HepG2 (cell line): ENCODE data around the gene ATP5PB. TPM values are rescaled to one million over a fixed set of nuclear protein-coding genes. Genes with fewer than 3 reads are reported as not detected.

Experiments used
- ATAC-seq: fragments of 200-7000 bp; cut with Tn5 transposase; 3 replicates; pipeline ENCODE4 v1.9.1; 2020; ENCODE audit warnings: mild to moderate bottlenecking, moderate library complexity
- Bru-seq: library from RNA; stranded (reverse); fragments of 400-500 nt; gene quantifications from one replicate; lab custom pipeline; 2021; lab: Mats Ljungman, UMichigan
- BruChase-seq, 2 experiments: library from RNA; stranded (reverse); fragments of 400-500 nt; gene quantifications; one replicate each; lab custom pipeline; 2021; lab: Mats Ljungman, UMichigan
- BruUV-seq: library from RNA; stranded (reverse); fragments of 400-500 nt; replicated peaks from 2 replicates; lab custom pipeline; 2021; lab: Mats Ljungman, UMichigan
- CTCF ChIA-PET: fragments of 300-600 bp; formaldehyde crosslinking; extraction: SDS; loops from one replicate; lab custom pipeline; 2021; ENCODE audit warnings: low total read pairs, inconsistent platforms, low intra/inter-chr PET ratio; lab: Yijun Ruan, JAX
- POLR2A ChIA-PET: fragments of 350-600 bp; sonication (Branson Sonifier 250); formaldehyde crosslinking; loops from one replicate; lab custom pipeline; 2020; ENCODE audit warnings: antibody characterized with exemption, inconsistent platforms; lab: Yijun Ruan, JAX
- DNase-seq: peaks from one replicate; pipeline ENCODE4 v3.0.0-alpha.2; 2015; ENCODE audit warnings: low spot score
- FAIRE-seq: peaks from 3 replicates; lab custom pipeline; 2011; peaks lifted over from hg19 to GRCh38; lab: Jason Lieb, UNC
- H2AFZ ChIP-seq: one replicate; pipeline ENCODE4 v1.6.1; 2011; ENCODE audit warnings: low read length, inconsistent platforms
- H3K27ac ChIP-seq: fragments of 300-600 bp; 3 replicates; pipeline ENCODE4 v1.8.0; 2011; ENCODE audit warnings: mixed run types, mild to moderate bottlenecking, mixed read lengths, low read length, inconsistent platforms; ENCODE audit not compliant: insufficient read depth; ENCODE audit errors: extremely low read length
- H3K27me3 ChIP-seq, 2 experiments: fragments of 200-600 bp in 1 of 2; 2 replicates in 1 of 2; 3 replicates in 1 of 2; pipeline versions ENCODE4 v1.6.0 to v1.8.0; 2011; ENCODE audit warnings: low read length in 2 of 2, mild to moderate bottlenecking in 2 of 2, moderate library complexity in 2 of 2, inconsistent platforms in 1 of 2; ENCODE audit not compliant: insufficient read depth in 2 of 2, control insufficient read depth in 1 of 2
- H3K36me3 ChIP-seq, 2 experiments: fragments of 200-600 bp in 1 of 2; replicated peaks in 1 of 2; 2 replicates in 1 of 2; 3 replicates in 1 of 2; pipeline versions ENCODE4 v1.5.1 to v1.8.0; 2011; ENCODE audit warnings: low read length in 2 of 2, inconsistent platforms in 1 of 2; ENCODE audit not compliant: insufficient read depth in 2 of 2, control insufficient read depth in 1 of 2
- H3K4me1 ChIP-seq: 2 replicates; pipeline ENCODE4 v1.5.1; 2012; ENCODE audit warnings: low read length, inconsistent platforms; ENCODE audit not compliant: insufficient read depth
- H3K4me2 ChIP-seq: 2 replicates; pipeline ENCODE4 v1.6.0; 2011; ENCODE audit warnings: low read depth, low read length, inconsistent platforms
- H3K4me3 ChIP-seq, 3 experiments: fragments of 200-600 bp in 1 of 3; sonication (generic), shearing (Covaris generic) in 1 of 3; replicated peaks in 1 of 3; 2 replicates each; pipeline ENCODE4 v1.5.1; 2011 to 2016; ENCODE audit warnings: low read length in 3 of 3, inconsistent platforms in 2 of 3, low read depth in 2 of 3, mild to moderate bottlenecking in 2 of 3, control low read depth in 1 of 3, mixed read lengths in 1 of 3; ENCODE audit not compliant: insufficient read depth in 1 of 3
- H3K79me2 ChIP-seq: one replicate; pipeline ENCODE4 v1.6.1; 2011; ENCODE audit warnings: low read length, inconsistent platforms; ENCODE audit not compliant: insufficient read depth
- H3K9ac ChIP-seq: 2 replicates; pipeline ENCODE4 v1.6.0; 2011; ENCODE audit warnings: mild to moderate bottlenecking, low read depth, low read length, inconsistent platforms; ENCODE audit not compliant: insufficient read depth
- H3K9me3 ChIP-seq: 2 replicates; pipeline ENCODE4 v1.5.1; 2012; ENCODE audit warnings: mild to moderate bottlenecking, low read length
- H4K20me1 ChIP-seq: 2 replicates; pipeline ENCODE4 v1.6.0; 2011; ENCODE audit warnings: inconsistent platforms, mild to moderate bottlenecking, low read length, moderate library complexity; ENCODE audit not compliant: insufficient read depth
- AGO2 ChIP-seq: fragments of 200-400 bp; formaldehyde crosslinking; optimal IDR thresholded peaks from 2 replicates; pipeline ENCODE3; 2017; ENCODE audit warnings: mild to moderate bottlenecking, low read depth, low read length, moderate library complexity
- EP300 ChIP-seq, 3 experiments: sonication (generic) in 1 of 3; formaldehyde crosslinking in 1 of 3; IDR thresholded peaks; 2 replicates each; pipeline versions ENCODE4 v1.5.1 to v1.6.1; 2011 to 2020; ENCODE audit warnings: low read depth in 2 of 3, low read length in 2 of 3, borderline replicate concordance in 1 of 3, improper control_type of control experiment in 1 of 3, mild to moderate bottlenecking in 1 of 3, missing genetic modification reagents in 1 of 3, moderate library complexity in 1 of 3
- FOXP1 ChIP-seq, 2 experiments: fragments of 450-650 bp in 1 of 2; IDR thresholded peaks; 2 replicates each; pipeline ENCODE4 v1.6.1; 2017 to 2018; ENCODE audit warnings: antibody characterized with exemption in 1 of 2
- MIER3 ChIP-seq: IDR thresholded peaks from 2 replicates; pipeline ENCODE4 v1.6.1; 2016; ENCODE audit warnings: missing compliant biosample characterization, borderline replicate concordance
- RORA ChIP-seq: sonication (generic); formaldehyde crosslinking; IDR thresholded peaks from 2 replicates; pipeline ENCODE4 v1.5.0; 2020; ENCODE audit warnings: mild to moderate bottlenecking, missing genetic modification reagents, moderate library complexity
- SMAD3 ChIP-seq: sonication (generic); formaldehyde crosslinking; IDR thresholded peaks from 2 replicates; pipeline ENCODE4 v1.4.0; 2020; ENCODE audit warnings: missing genetic modification reagents
- TAF15 ChIP-seq: fragments of 200-400 bp; formaldehyde crosslinking; IDR thresholded peaks from one replicate; pipeline ENCODE4 v1.6.1; 2018; ENCODE audit warnings: mild to moderate bottlenecking, low read depth, low read length; ENCODE audit not compliant: poor library complexity, severe bottlenecking
- TOPORS ChIP-seq: sonication (generic); formaldehyde crosslinking; IDR thresholded peaks from 2 replicates; pipeline ENCODE4 v1.8.0; 2023; ENCODE audit warnings: mild to moderate bottlenecking, missing genetic modification reagents
- ZNF20 ChIP-seq: sonication (generic); formaldehyde crosslinking; IDR thresholded peaks from 2 replicates; pipeline ENCODE4 v1.4.0; 2020; ENCODE audit warnings: mild to moderate bottlenecking, moderate library complexity, missing genetic modification reagents
- ZZZ3 ChIP-seq: sonication (generic); formaldehyde crosslinking; IDR thresholded peaks from 2 replicates; pipeline ENCODE4 v1.4.0; 2020; ENCODE audit warnings: missing genetic modification reagents, mild to moderate bottlenecking, borderline replicate concordance
- WGBS: methylation state at CpG from one replicate; pipeline ENCODE4 v1.1.6; 2017; ENCODE audit warnings: low lambda C conversion rate; 5-methylcytosine and 5-hydroxymethylcytosine counted together
- in situ Hi-C: cut with HindIII; loops from 2 replicates; pipeline ENCODE4 v1.10.0; 2017; ENCODE audit warnings: low pct_unique_long_range_greater_than_20kb; ENCODE audit not compliant: extremely low pct_ligation_motif_present
- intact Hi-C: fragments of 100-400 bp; cut with micrococcal nuclease; formaldehyde crosslinking; loops from one replicate; pipeline ENCODE4 v1.10.0; 2022; ENCODE audit not compliant: unreplicated experiment
- long read RNA-seq, 2 experiments: library from RNA in 1 of 2; library from polyadenylated mRNA in 1 of 2; stranded (forward) in 1 of 2; unstranded in 1 of 2; transcript quantifications; one replicate each; pipeline ENCODE4 v2.0.0, GENCODE V29; 2019 to 2022
- polyA minus RNA-seq, 3 experiments: library from RNA; depleted of rRNA, polyadenylated mRNA; stranded (reverse); fragments of >200 nt; gene quantifications; 2 replicates each; pipeline ENCODE4 v1.2.3, GENCODE V29; 2011; ENCODE audit warnings: low replicate concordance in 1 of 3
- polyA plus RNA-seq, 8 experiments: library from polyadenylated mRNA; depleted of rRNA in 3 of 8; stranded (reverse) in 7 of 8; unstranded in 1 of 8; fragments of >200 nt; fragmentation: Illumina TruSeq in 4 of 8; extraction: Trizol in 4 of 8; gene quantifications; 2 replicates each; pipeline versions ENCODE4 v1.2.1 to v1.2.3, GENCODE V29; 2011 to 2016; ENCODE audit warnings: low read depth in 4 of 8, missing spikeins in 1 of 8, mixed read lengths in 1 of 8; ENCODE audit not compliant: insufficient read depth in 1 of 8
- total RNA-seq, 5 experiments: library from RNA; depleted of rRNA; stranded (reverse); fragments of >200 nt; fragmentation: Illumina TruSeq; extraction: Trizol; gene quantifications; 2 replicates each; pipeline ENCODE4 v1.2.3, GENCODE V29; 2016; ENCODE audit warnings: low read depth in 1 of 5
- TF ChIP-seq, protein P1 (sequence below): sonication (generic); formaldehyde crosslinking; IDR thresholded peaks from 2 replicates; pipeline ENCODE4 v1.5.1; 2020; ENCODE audit warnings: mild to moderate bottlenecking, missing genetic modification reagents, borderline replicate concordance

The ATP5PB gene
- total RNA-seq (2016; rRNA removed; fragmentation: Illumina TruSeq; extraction: Trizol), result 541 and 772 TPM in 2 replicates
- 74.4 and 81.4 TPM in 2 replicates for total RNA-seq (2016; cell fraction: cytosol; rRNA removed; fragmentation: Illumina TruSeq; extraction: Trizol; ENCODE audit: low read depth)
- 539 and 786 TPM in 2 replicates for total RNA-seq (2016; cell fraction: insoluble cytoplasmic fraction; rRNA removed; fragmentation: Illumina TruSeq; extraction: Trizol)
- total RNA-seq (2016; cell fraction: membrane; rRNA removed; fragmentation: Illumina TruSeq; extraction: Trizol), result 177 and 193 TPM in 2 replicates
- total RNA-seq (2016; cell fraction: nucleus; rRNA removed; fragmentation: Illumina TruSeq; extraction: Trizol), result 163 and 174 TPM in 2 replicates
- 209 and 297 TPM in 2 replicates for polyA plus RNA-seq (2011; rRNA removed)
- 185 and 234 TPM in 2 replicates for polyA plus RNA-seq (2011; cell fraction: cytosol; rRNA removed)
- 41.9 and 44.4 TPM in 2 replicates for polyA plus RNA-seq (2011; cell fraction: nucleus; rRNA removed)
- polyA plus RNA-seq (2012), result 196 and 251 TPM in 2 replicates
- polyA plus RNA-seq (2016; cell fraction: cytosol; fragmentation: Illumina TruSeq; extraction: Trizol; ENCODE audit: low read depth), result 96.2 and 101 TPM in 2 replicates
- polyA plus RNA-seq (2016; cell fraction: insoluble cytoplasmic fraction; fragmentation: Illumina TruSeq; extraction: Trizol; ENCODE audit: low read depth), result 672 and 700 TPM in 2 replicates
- 146 and 153 TPM in 2 replicates for polyA plus RNA-seq (2016; cell fraction: membrane; fragmentation: Illumina TruSeq; extraction: Trizol; ENCODE audit: low read depth)
- 225 and 252 TPM in 2 replicates for polyA plus RNA-seq (2016; cell fraction: nucleus; fragmentation: Illumina TruSeq; extraction: Trizol; ENCODE audit: insufficient read depth, low read depth)
- 137 and 342 TPM in 2 replicates for polyA minus RNA-seq (2011; rRNA and poly(A)+ RNA removed; ENCODE audit: low replicate concordance)
- 103 and 109 TPM in 2 replicates for polyA minus RNA-seq (2011; cell fraction: cytosol; rRNA and poly(A)+ RNA removed)
- polyA minus RNA-seq (2011; cell fraction: nucleus; rRNA and poly(A)+ RNA removed), result 22.0 and 30.5 TPM in 2 replicates
- Bru-seq, nascent RNA, result percentile 90 among the genes with signal in this experiment
- percentile 90 among the genes with signal in this experiment for BruChase-seq, experiment 1, labeled RNA remaining after a 6-hour chase
- BruChase-seq, experiment 2, labeled RNA remaining after a 2-hour chase, result percentile 84 among the genes with signal in this experiment
- long read RNA-seq, experiment 1, transcript ATP5PB-202 (7 exons, 3,156 nt), result major isoform, 336 of 363 reads
- long read RNA-seq, experiment 1, partial matches to known transcripts, result 19 of 363 reads
- long read RNA-seq, experiment 1, other reads (novel, unspliced or antisense), result 6 of 363 reads
- long read RNA-seq, experiment 2, transcript ATP5PB-201 (6 exons, 1,040 nt), result minor isoform, 8 of 371 reads
- long read RNA-seq, experiment 2, transcript ATP5PB-202 (7 exons, 3,156 nt), result major isoform, 269 of 371 reads
- long read RNA-seq, experiment 2, partial matches to known transcripts, result 50 of 371 reads
- long read RNA-seq, experiment 2, other reads (novel, unspliced or antisense), result 44 of 371 reads

DNA sequence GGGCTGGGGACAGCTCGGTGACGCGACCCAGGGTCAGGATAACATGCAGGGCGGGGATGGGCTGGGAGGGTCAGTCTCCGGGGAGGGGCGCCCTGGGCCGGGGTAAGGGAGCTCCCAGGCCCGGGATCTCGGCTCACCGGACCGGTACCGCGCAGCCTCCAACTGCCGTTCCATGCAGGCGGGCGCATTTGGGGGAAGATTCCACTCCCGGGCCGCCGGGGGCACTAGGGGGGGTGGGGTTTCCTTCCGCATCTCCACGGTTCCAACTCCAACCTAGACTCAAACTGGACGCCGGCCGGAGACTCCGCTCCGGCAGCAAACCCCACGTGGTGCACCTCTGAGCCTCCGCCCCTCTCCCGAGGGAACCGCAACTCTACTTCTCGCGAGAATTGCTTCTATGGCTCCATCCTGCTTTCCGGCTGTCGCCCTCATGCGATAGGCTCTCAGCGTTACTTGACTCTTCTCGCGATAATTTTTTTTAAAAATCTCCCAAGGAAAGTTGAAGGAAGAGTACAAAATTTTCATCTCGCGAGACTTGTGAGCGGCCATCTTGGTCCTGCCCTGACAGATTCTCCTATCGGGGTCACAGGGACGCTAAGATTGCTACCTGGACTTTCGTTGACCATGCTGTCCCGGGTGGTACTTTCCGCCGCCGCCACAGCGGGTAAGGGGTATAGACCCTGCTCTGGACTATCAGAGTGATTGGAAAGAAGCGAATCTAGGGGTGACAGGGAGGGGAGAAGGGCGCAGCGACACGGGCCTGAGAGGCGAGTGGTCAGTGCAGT lies at the start of gene ATP5PB, which contains the start of gene WDR77:
ATP5PB (plus strand) TSS at position 547 of the 785 bp plus-strand sequence; CDS start at position 625, 78 bp downstream.
WDR77 (minus strand) TSS at position 339 of the 785 bp plus-strand sequence; CDS start at position 252, 87 bp downstream.
- Histone ChIP-seq H3K27ac (peak within 1 kb of the TSS; percentile 86), H4K20me1 (no peaks in the 10 kb centered on the region), H3K4me1 (peaks cover 53% of the 10 kb centered on the region), H3K27me3 (no peaks in the 10 kb centered on the region; a peak in 1 of 5 replicates), H3K9ac (peak within 1 kb of the TSS; percentile 98), H2AFZ (no peak within 1 kb of the TSS), H3K4me2 (peak within 1 kb of the TSS; percentile 85), H3K9me3 (no peaks in the 10 kb centered on the region), H3K79me2 (peaks cover 54% of the 10 kb centered on the region), H3K36me3 (peaks cover 3 to 17% of the 10 kb centered on the region in 2 experiments), H3K4me3 (peak within 1 kb of the TSS; percentile 77 to 98 (median 96))
- in situ Hi-C loops, result no loop called here
- CTCF ChIA-PET, result no interaction called here
- DNase-seq, result peak; percentile 99
- BruUV-seq, result no TSS peak
- intact Hi-C loops, result no loop called here
- FAIRE-seq, result peak; percentile 87
- WGBS, result 2% methylated on average over 28 of the region's 54 CpGs
- POLR2A ChIA-PET, result interaction anchor here (0.9 to 1.6 kb wide), 7 partner anchors 14 to 404 kb away, joined by 3 to 8 read pairs (median 5); no protein-coding TSS in a partner anchor
- ATAC-seq, result peak; percentile 92
- TF ChIP-seq TOPORS (CRISPR knock-in tag) (no peak), ZZZ3 (no peak), TAF15 (no peak), AGO2 (peak; percentile 19), MIER3 (no peak), ZNF20 (CRISPR knock-in tag) (no peak), SMAD3 (no peak), RORA (CRISPR knock-in tag) (no peak), EP300 (IDR thresholded peaks at IDR 0.05; ENCODE audit: low read depth in 2 of 2, low read length in 2 of 2) (no peak), EP300 (CRISPR knock-in tag; IDR thresholded peaks at IDR 0.05; ENCODE audit: borderline replicate concordance) (no peak), FOXP1 (IDR thresholded peaks at IDR 0.05) (no peak), FOXP1 (CRISPR knock-in tag; IDR thresholded peaks at IDR 0.05) (no peak)
- TF ChIP-seq, protein P1, sequence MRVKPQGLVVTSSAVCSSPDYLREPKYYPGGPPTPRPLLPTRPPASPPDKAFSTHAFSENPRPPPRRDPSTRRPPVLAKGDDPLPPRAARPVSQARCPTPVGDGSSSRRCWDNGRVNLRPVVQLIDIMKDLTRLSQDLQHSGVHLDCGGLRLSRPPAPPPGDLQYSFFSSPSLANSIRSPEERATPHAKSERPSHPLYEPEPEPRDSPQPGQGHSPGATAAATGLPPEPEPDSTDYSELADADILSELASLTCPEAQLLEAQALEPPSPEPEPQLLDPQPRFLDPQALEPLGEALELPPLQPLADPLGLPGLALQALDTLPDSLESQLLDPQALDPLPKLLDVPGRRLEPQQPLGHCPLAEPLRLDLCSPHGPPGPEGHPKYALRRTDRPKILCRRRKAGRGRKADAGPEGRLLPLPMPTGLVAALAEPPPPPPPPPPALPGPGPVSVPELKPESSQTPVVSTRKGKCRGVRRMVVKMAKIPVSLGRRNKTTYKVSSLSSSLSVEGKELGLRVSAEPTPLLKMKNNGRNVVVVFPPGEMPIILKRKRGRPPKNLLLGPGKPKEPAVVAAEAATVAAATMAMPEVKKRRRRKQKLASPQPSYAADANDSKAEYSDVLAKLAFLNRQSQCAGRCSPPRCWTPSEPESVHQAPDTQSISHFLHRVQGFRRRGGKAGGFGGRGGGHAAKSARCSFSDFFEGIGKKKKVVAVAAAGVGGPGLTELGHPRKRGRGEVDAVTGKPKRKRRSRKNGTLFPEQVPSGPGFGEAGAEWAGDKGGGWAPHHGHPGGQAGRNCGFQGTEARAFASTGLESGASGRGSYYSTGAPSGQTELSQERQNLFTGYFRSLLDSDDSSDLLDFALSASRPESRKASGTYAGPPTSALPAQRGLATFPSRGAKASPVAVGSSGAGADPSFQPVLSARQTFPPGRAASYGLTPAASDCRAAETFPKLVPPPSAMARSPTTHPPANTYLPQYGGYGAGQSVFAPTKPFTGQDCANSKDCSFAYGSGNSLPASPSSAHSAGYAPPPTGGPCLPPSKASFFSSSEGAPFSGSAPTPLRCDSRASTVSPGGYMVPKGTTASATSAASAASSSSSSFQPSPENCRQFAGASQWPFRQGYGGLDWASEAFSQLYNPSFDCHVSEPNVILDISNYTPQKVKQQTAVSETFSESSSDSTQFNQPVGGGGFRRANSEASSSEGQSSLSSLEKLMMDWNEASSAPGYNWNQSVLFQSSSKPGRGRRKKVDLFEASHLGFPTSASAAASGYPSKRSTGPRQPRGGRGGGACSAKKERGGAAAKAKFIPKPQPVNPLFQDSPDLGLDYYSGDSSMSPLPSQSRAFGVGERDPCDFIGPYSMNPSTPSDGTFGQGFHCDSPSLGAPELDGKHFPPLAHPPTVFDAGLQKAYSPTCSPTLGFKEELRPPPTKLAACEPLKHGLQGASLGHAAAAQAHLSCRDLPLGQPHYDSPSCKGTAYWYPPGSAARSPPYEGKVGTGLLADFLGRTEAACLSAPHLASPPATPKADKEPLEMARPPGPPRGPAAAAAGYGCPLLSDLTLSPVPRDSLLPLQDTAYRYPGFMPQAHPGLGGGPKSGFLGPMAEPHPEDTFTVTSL (CRISPR knock-in tag), result no peak
